Right lobe of liver (tissue), 4 donors: ENCODE measurements around the gene ZNF470.

Experiments
- POLR2A ChIP-seq: fragments of 450-650 bp; IDR thresholded peaks from one replicate; pipeline ENCODE4 v1.6.1; 2017; ENCODE audit warnings: antibody characterized with exemption, mild to moderate bottlenecking
- TF ChIP-seq, protein P1 (sequence below), 4 donors: fragments of 200-600 bp in 3 of 4; fragments of 450-650 bp in 1 of 4; IDR thresholded peaks; one replicate each; pipeline versions ENCODE4 v1.5.1 to v1.8.0; 2016 to 2022; ENCODE audit warnings: antibody characterized with exemption in 4 of 4, mild to moderate bottlenecking in 2 of 4
- donor health status: DM: no; HTN: no; CAD: no.
- donor health status: DM: no; HTN: no; CAD: no.
- donor health status: DM: no; HTN: yes; CAD: no.

- TF ChIP-seq, protein P1, sequence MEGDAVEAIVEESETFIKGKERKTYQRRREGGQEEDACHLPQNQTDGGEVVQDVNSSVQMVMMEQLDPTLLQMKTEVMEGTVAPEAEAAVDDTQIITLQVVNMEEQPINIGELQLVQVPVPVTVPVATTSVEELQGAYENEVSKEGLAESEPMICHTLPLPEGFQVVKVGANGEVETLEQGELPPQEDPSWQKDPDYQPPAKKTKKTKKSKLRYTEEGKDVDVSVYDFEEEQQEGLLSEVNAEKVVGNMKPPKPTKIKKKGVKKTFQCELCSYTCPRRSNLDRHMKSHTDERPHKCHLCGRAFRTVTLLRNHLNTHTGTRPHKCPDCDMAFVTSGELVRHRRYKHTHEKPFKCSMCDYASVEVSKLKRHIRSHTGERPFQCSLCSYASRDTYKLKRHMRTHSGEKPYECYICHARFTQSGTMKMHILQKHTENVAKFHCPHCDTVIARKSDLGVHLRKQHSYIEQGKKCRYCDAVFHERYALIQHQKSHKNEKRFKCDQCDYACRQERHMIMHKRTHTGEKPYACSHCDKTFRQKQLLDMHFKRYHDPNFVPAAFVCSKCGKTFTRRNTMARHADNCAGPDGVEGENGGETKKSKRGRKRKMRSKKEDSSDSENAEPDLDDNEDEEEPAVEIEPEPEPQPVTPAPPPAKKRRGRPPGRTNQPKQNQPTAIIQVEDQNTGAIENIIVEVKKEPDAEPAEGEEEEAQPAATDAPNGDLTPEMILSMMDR (IDR thresholded peaks at IDR 0.05), result no peak
- no peak for TF ChIP-seq POLR2A
Measured at GRCh38 chr19:56619121-56619520, 51.9 kb downstream of the ZNF470 start.
